OCI-LY1 (cell line): ENCODE data around the gene VEGFA.

Experiments used
- H2AFZ ChIP-seq: fragments of 200-600 bp; sonication (generic), shearing (Covaris generic); 2 replicates; pipeline ENCODE4 v1.6.0; 2014; ENCODE audit warnings: antibody characterized with exemption, mild to moderate bottlenecking, low read length
- H3F3A ChIP-seq: fragments of 200-600 bp; sonication (generic), shearing (Covaris generic); 2 replicates; pipeline ENCODE4 v1.6.0; 2014; ENCODE audit warnings: mild to moderate bottlenecking, antibody characterized with exemption, low read length, moderate library complexity; ENCODE audit not compliant: insufficient read depth
- H3K27ac ChIP-seq: fragments of 200-600 bp; sonication (generic); 2 replicates; pipeline ENCODE4 v1.5.1; 2014; ENCODE audit warnings: low read length, mixed run types, mild to moderate bottlenecking, low read depth; ENCODE audit not compliant: poor library complexity, severe bottlenecking
- H3K27me3 ChIP-seq: fragments of 200-600 bp; sonication (generic); 2 replicates; pipeline ENCODE4 v1.6.0; 2014; ENCODE audit warnings: antibody characterized with exemption, mild to moderate bottlenecking, low read length, moderate library complexity; ENCODE audit not compliant: insufficient read depth
- H3K36me3 ChIP-seq: fragments of 200-600 bp; sonication (generic); 2 replicates; pipeline ENCODE4 v1.6.1; 2014; ENCODE audit warnings: mild to moderate bottlenecking, antibody characterized with exemption, low read length, moderate library complexity, mixed read lengths; ENCODE audit not compliant: insufficient read depth
- H3K4me1 ChIP-seq: fragments of 200-600 bp; sonication (generic); 2 replicates; pipeline ENCODE4 v1.5.1; 2014; ENCODE audit warnings: mild to moderate bottlenecking, low read length, moderate library complexity; ENCODE audit not compliant: insufficient read depth, severe bottlenecking
- H3K4me2 ChIP-seq: fragments of 200-600 bp; sonication (generic), shearing (Covaris generic); 2 replicates; pipeline ENCODE4 v1.6.1; 2014; ENCODE audit warnings: low read length
- H3K4me3 ChIP-seq: fragments of 200-600 bp; sonication (generic); 2 replicates; pipeline ENCODE4 v1.5.1; 2014; ENCODE audit warnings: low read length, low read depth, mild to moderate bottlenecking, mixed read lengths; ENCODE audit not compliant: poor library complexity, severe bottlenecking
- H3K79me2 ChIP-seq: fragments of 200-600 bp; shearing (Covaris generic); 2 replicates; pipeline ENCODE4 v1.6.1; 2016; ENCODE audit warnings: mixed run types, low read length, mixed read lengths; ENCODE audit not compliant: insufficient read depth
- H3K9ac ChIP-seq: fragments of 200-600 bp; sonication (generic), shearing (Covaris generic); 2 replicates; pipeline ENCODE4 v1.6.1; 2014; ENCODE audit warnings: mild to moderate bottlenecking, low read length, mixed read lengths
- H3K9me2 ChIP-seq: fragments of 200-600 bp; sonication (generic), shearing (Covaris generic); 2 replicates; pipeline ENCODE4 v1.6.1; 2014; ENCODE audit warnings: low read depth, mild to moderate bottlenecking, low read length, mixed read lengths
- H3K9me3 ChIP-seq: fragments of 200-600 bp; shearing (Covaris generic); 2 replicates; pipeline ENCODE4 v1.6.1; 2014; ENCODE audit warnings: low read length, mixed read lengths
- H4K20me1 ChIP-seq: fragments of 200-600 bp; sonication (generic), shearing (Covaris generic); 2 replicates; pipeline ENCODE4 v1.6.0; 2016; ENCODE audit warnings: mild to moderate bottlenecking, low read length; ENCODE audit not compliant: insufficient read depth
- EZH2 ChIP-seq: fragments of 200-600 bp; sonication (generic), shearing (Covaris generic); IDR thresholded peaks from 2 replicates; pipeline ENCODE4 v1.8.0; 2017; ENCODE audit warnings: borderline replicate concordance, mixed run types, mild to moderate bottlenecking, antibody characterized with exemption, low read length, moderate library complexity, mixed read lengths
- TF ChIP-seq, protein P1 (sequence below): fragments of 200-600 bp; sonication (generic), shearing (Covaris generic); IDR thresholded peaks from 2 replicates; pipeline ENCODE4 v1.5.1; 2017; ENCODE audit warnings: mild to moderate bottlenecking, antibody characterized with exemption, low read length, moderate library complexity, mixed read lengths

VEGFA gene

DNA sequence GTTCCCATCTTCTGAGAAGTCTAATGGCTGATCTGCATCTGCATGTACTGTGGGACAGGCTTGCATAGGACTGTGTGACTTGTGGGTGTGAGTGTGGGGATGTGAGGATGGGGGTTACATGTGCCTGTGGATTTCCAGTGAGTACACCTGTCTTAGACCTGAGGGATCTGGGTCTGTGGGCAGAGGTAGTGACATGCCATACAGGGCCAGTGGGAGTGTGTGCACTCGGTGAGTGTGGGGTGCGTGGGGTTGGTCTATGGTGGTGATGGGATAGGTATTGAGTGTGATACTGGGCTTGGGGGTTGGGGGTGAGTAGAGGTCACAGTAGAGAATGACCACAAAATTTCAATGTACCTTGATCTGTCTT lies 41.7 kb downstream of the VEGFA start:
- H3K36me3 ChIP-seq: no peaks in the 10 kb centered on the region
- no peak overlapping the region for H3K9ac ChIP-seq
- H3K4me2 ChIP-seq: no peak overlapping the region
- H3K4me3 ChIP-seq: no peak overlapping the region
- no peaks in the 10 kb centered on the region for H3K79me2 ChIP-seq
- H3K9me2 ChIP-seq: no peaks in the 10 kb centered on the region
- H2AFZ ChIP-seq: no peak overlapping the region
- no peaks in the 10 kb centered on the region for H3K9me3 ChIP-seq
- no peaks in the 10 kb centered on the region for H3F3A ChIP-seq
- H3K27me3 ChIP-seq: 0 out of 2 replicates have a peak, but pooled peaks cover 4% of the 10 kb centered on the region
- H3K4me1 ChIP-seq: no peaks in the 10 kb centered on the region
- H3K27ac ChIP-seq: no peak overlapping the region
- no peak for TF ChIP-seq EZH2
- TF ChIP-seq, protein P1, sequence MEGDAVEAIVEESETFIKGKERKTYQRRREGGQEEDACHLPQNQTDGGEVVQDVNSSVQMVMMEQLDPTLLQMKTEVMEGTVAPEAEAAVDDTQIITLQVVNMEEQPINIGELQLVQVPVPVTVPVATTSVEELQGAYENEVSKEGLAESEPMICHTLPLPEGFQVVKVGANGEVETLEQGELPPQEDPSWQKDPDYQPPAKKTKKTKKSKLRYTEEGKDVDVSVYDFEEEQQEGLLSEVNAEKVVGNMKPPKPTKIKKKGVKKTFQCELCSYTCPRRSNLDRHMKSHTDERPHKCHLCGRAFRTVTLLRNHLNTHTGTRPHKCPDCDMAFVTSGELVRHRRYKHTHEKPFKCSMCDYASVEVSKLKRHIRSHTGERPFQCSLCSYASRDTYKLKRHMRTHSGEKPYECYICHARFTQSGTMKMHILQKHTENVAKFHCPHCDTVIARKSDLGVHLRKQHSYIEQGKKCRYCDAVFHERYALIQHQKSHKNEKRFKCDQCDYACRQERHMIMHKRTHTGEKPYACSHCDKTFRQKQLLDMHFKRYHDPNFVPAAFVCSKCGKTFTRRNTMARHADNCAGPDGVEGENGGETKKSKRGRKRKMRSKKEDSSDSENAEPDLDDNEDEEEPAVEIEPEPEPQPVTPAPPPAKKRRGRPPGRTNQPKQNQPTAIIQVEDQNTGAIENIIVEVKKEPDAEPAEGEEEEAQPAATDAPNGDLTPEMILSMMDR: no peak
- H4K20me1 ChIP-seq: no peaks in the 10 kb centered on the region

DNA sequence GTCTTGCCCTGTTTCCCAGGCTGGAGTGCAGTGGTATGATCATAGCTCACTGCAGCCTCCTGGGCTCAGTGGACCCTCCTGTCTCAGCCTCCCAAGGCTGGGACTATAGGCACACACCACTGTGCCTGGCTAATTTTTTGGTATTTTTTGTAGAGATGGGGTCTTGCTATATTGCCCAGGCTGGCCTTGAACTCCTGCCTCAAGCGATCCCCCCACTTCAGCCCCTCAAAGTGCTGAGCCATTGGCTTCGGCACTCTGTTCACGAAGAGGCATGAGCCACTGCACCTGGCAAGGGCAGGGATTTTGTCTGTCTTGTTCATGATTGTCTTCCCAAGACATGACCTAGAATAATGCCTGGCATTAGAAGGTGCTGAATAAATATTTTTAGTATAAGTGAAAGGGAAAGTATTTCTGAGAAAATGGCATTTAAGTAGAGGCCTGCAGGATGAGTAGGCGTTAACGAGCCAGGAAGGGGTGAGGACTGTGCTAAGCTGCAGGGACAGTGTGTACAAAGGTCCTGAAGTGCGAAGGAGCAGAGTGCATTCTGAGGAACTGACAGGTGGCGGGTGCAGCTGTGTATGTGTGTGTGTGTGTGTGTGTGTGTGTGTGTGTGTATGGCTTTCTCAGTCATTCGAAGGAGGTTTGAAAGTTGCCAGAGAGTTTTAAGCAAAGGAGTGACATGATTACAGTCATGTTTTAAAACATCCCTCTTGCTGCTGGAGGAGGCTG lies 43.0 kb downstream of the VEGFA start:
- Histone ChIP-seq H3K27me3 (no peaks in the 10 kb centered on the region), H3K9me3 (no peaks in the 10 kb centered on the region), H3F3A (no peaks in the 10 kb centered on the region), H3K4me3 (no peak overlapping the region), H2AFZ (no peak overlapping the region), H3K36me3 (no peaks in the 10 kb centered on the region), H3K9me2 (no peaks in the 10 kb centered on the region), H3K79me2 (no peaks in the 10 kb centered on the region), H4K20me1 (no peaks in the 10 kb centered on the region), H3K4me2 (no peak overlapping the region), H3K27ac (no peak overlapping the region), H3K4me1 (no peaks in the 10 kb centered on the region), H3K9ac (no peak overlapping the region)
- no peak for TF ChIP-seq EZH2
- TF ChIP-seq, protein P1: no peak

DNA sequence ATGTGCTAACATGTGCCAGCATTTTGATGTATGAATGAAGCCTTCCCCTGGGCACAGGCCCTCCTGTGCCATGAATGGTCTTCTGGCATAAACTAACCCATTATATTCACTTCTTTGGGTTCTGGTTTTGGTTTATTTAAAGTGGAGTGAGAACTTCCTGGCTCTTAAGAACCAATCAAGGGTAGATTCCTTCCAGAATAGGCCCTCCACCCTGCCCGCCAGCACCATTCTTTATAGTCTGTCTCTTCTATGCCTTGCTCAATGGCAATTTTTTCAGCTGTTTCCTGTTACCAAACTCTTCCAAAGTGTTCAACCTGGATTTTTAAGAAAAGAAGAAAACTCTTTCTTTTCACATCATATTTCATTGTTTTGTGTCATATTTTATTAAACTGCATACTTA lies 44.1 kb downstream of the VEGFA start:
- Histone ChIP-seq H3K27ac (no peak overlapping the region), H3K27me3 (no peaks in the 10 kb centered on the region), H2AFZ (no peak overlapping the region), H3K79me2 (no peaks in the 10 kb centered on the region), H3K9me2 (no peaks in the 10 kb centered on the region), H3F3A (no peaks in the 10 kb centered on the region), H3K4me2 (no peak overlapping the region), H4K20me1 (no peaks in the 10 kb centered on the region), H3K9ac (no peak overlapping the region), H3K4me3 (no peak overlapping the region), H3K9me3 (no peaks in the 10 kb centered on the region), H3K4me1 (no peaks in the 10 kb centered on the region), H3K36me3 (no peaks in the 10 kb centered on the region)
- TF ChIP-seq, protein P1: no peak
- no peak for TF ChIP-seq EZH2
